Astrocyte of the spinal cord (primary cell): Measurements from ENCODE around the gene ABCC6.
"Not testable (repeated sequence)": the region's sequence is repeated elsewhere in the genome, so short reads cannot be mapped to it uniquely, and the experiment has no call there.

Experiments
- DNase-seq: peaks from one replicate; pipeline ENCODE4 v3.0.0; 2011; ENCODE audit warnings: low read depth, low spot score
- H3K4me3 ChIP-seq: 2 replicates; pipeline ENCODE4 v1.5.1; 2011; ENCODE audit warnings: low read depth, mild to moderate bottlenecking, low read length, moderate library complexity
- in situ Hi-C: cut with HindIII; loops from 2 replicates; pipeline ENCODE4 v1.10.0; 2017; ENCODE audit warnings: low sequenced_read_pairs
- TF ChIP-seq, protein P1 (sequence below): IDR thresholded peaks from 2 replicates; pipeline ENCODE4 v1.5.1; 2012; ENCODE audit warnings: low read depth, mild to moderate bottlenecking, low read length, inconsistent platforms

The ABCC6 gene

GRCh38 chr16:16157166-16157565 is 66.1 kb downstream of the ABCC6 start:
- TF ChIP-seq, protein P1, sequence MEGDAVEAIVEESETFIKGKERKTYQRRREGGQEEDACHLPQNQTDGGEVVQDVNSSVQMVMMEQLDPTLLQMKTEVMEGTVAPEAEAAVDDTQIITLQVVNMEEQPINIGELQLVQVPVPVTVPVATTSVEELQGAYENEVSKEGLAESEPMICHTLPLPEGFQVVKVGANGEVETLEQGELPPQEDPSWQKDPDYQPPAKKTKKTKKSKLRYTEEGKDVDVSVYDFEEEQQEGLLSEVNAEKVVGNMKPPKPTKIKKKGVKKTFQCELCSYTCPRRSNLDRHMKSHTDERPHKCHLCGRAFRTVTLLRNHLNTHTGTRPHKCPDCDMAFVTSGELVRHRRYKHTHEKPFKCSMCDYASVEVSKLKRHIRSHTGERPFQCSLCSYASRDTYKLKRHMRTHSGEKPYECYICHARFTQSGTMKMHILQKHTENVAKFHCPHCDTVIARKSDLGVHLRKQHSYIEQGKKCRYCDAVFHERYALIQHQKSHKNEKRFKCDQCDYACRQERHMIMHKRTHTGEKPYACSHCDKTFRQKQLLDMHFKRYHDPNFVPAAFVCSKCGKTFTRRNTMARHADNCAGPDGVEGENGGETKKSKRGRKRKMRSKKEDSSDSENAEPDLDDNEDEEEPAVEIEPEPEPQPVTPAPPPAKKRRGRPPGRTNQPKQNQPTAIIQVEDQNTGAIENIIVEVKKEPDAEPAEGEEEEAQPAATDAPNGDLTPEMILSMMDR: no peak
- no peak for DNase-seq
- no peak overlapping the region for H3K4me3 ChIP-seq
- in situ Hi-C loops: no loop called here

- TF ChIP-seq, protein P1: no peak
- no peak overlapping the region for H3K4me3 ChIP-seq
- in situ Hi-C loops: no loop called here
- no peak for DNase-seq
Measured at GRCh38 chr16:16155234-16155633, 68.1 kb downstream of the ABCC6 start.

DNA sequence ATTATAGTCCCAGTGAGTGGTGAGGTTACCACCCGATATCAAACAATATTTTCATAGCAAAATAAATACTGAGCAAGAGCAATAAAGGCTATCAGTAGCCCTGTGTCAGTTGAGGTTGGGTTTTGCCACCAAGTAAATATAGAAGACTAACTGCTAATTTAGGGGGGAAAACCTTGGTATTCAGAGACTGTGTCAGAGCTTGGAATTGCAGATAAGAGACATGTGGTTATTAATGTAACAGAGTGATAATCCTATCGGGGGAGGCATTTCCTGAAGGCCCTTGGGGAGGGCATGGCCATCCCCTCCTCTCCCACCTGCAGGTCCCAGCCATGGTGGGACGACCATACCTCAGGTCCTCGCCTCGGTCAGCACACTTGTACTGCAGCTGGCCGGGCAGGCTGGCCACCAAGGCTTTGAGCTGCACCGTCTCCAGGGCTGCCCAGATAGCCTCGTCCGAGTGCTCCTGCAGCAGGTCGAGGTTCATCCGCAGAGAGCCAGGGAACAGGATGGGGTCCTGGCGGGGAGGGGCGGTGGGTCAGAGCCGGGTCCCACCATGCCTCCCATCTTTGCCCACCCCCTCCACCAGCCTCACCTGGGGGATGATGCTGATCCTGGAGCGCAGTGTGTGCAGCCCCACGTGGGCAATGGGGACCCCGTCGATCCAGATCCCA is 68.9 kb downstream of the ABCC6 start:
- TF ChIP-seq, protein P1: no peak
- no peak for DNase-seq
- H3K4me3 ChIP-seq: no peak overlapping the region
- in situ Hi-C loops: no loop called here

GRCh38 chr16:16153000-16153399 is 70.3 kb downstream of the ABCC6 start:
- DNase-seq, H3K4me3 ChIP-seq, in situ Hi-C loops: not testable (repeated sequence)

DNA sequence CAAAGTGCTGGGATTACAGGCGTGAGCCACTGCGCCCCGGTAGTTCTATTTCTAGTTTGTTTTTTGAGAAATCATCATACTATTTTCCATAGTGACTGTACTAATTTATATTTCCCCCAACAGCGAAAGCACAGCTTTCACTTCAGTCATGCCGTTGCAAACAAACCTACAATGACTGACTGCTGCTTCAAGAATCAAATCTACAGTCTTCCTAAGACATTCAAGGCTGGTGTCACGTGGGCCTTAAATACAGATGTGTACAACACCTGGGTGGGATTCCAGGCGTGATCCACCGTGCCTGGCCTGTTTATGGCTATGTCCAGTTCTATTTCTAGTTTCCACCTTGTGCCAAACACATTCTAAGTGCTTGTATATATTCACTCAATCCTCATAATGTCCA is 72.0 kb downstream of the ABCC6 start:
- H3K4me3 ChIP-seq: no peak overlapping the region
- in situ Hi-C loops: no loop called here
- DNase-seq: no peak
- TF ChIP-seq, protein P1: no peak

GRCh38 chr16:16150878-16151152 is 72.5 kb downstream of the ABCC6 start:
- in situ Hi-C loops: no loop called here
- no peak overlapping the region for H3K4me3 ChIP-seq
- no peak for DNase-seq
- TF ChIP-seq, protein P1: no peak

DNA sequence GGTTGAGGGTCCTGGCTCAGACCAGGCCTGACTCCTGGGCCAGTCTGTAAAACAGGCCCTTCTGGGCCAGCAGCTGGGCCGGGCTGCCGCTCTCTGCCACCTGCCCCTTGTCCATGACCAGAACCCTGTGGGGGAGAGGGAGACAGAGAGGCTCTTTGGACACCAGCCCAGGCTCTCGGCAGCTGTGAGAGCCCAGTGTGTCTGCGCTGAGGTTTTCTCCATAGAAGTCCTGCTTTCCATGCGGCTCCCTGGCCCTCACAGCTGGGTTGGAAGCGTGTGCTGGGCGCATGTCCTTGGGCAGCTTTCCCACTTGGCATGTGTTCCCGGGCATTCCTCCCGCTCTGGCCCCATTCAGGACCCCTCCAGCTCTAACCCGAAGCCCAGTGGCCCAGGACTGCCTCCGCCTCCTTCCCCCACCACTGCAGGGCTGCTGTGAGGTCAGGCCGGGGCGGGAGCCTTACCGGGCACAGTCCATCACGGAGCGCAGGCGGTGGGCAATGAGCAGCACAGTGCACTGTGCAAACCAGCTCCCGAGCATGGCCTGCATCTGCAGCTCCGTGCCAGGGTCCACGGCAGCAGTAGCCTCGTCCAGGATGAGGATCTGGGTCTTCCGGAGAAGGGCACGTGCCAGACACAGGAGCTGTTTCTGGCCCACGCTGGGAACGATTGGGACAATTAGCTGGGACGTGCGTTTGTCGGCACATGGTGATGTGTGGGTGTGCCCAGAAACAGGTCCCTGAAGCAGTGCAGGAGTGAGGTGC is 73.0 kb downstream of the ABCC6 start:
- no peak overlapping the region for H3K4me3 ChIP-seq
- in situ Hi-C loops: no loop called here
- peak; percentile 59 for DNase-seq
- TF ChIP-seq, protein P1: no peak
